MCF 10A (cell line): Measurements from ENCODE around the gene POLR1D. TPM values are rescaled to one million over a fixed set of nuclear protein-coding genes. Genes with fewer than 3 reads are reported as not detected.
A peak's percentile ranks its signal among the peaks of the same experiment; 100 is the strongest.

ENCODE experiments used
- BruUV-seq: library from RNA; stranded (reverse); fragments of 400-500 nt; replicated peaks from 2 replicates; lab custom pipeline; 2021; lab: Mats Ljungman, UMichigan
- CTCF ChIA-PET: fragments of 300-600 bp; sonication (Branson Sonifier 250); formaldehyde crosslinking; extraction: SDS; loops from one replicate; lab custom pipeline; 2021; ENCODE audit warnings: antibody characterized with exemption, inconsistent platforms; lab: Yijun Ruan, JAX
- POLR2A ChIA-PET: fragments of 300-600, 350-650 bp; sonication (Branson Sonifier 250); formaldehyde crosslinking; extraction: SDS; loops from one replicate; lab custom pipeline; 2020; ENCODE audit warnings: antibody characterized with exemption, inconsistent platforms; lab: Yijun Ruan, JAX
- DNase-seq: peaks from one replicate; pipeline ENCODE4 v3.0.0-alpha.2; 2018; ENCODE audit not compliant: unreplicated experiment
- H3K27ac Mint-ChIP-seq: one replicate; pipeline ENCODE4 v1.8.0; 2022; ENCODE audit warnings: mild to moderate bottlenecking, low read depth, mixed read lengths; ENCODE audit not compliant: unreplicated experiment
- H3K27me3 Mint-ChIP-seq: one replicate; pipeline ENCODE4 v1.8.0; 2022; ENCODE audit warnings: mixed read lengths; ENCODE audit not compliant: insufficient read depth, unreplicated experiment
- H3K36me3 Mint-ChIP-seq: one replicate; pipeline ENCODE4 v1.8.0; 2022; ENCODE audit warnings: mild to moderate bottlenecking, moderate library complexity, mixed read lengths; ENCODE audit not compliant: insufficient read depth, unreplicated experiment
- H3K4me1 Mint-ChIP-seq: one replicate; pipeline ENCODE4 v1.8.0; 2022; ENCODE audit warnings: mixed read lengths; ENCODE audit not compliant: insufficient read depth, unreplicated experiment
- H3K4me3 Mint-ChIP-seq: one replicate; pipeline ENCODE4 v1.8.0; 2022; ENCODE audit warnings: mild to moderate bottlenecking, moderate library complexity, mixed read lengths; ENCODE audit not compliant: unreplicated experiment
- H3K9me3 Mint-ChIP-seq: one replicate; pipeline ENCODE4 v1.8.0; 2022; ENCODE audit warnings: mixed read lengths; ENCODE audit not compliant: unreplicated experiment
- CTCF ChIP-seq: fragments of 200-600 bp; IDR thresholded peaks from one replicate; pipeline ENCODE4 v1.8.0; 2022; ENCODE audit warnings: antibody characterized with exemption, mild to moderate bottlenecking; ENCODE audit not compliant: unreplicated experiment
- intact Hi-C: fragments of 100-400 bp; cut with micrococcal nuclease; formaldehyde crosslinking; loops from 2 replicates; pipeline ENCODE4 v1.14.1; 2022
- total RNA-seq: library from RNA; stranded (reverse); gene quantifications from 2 replicates; pipeline ENCODE4 v1.2.3, GENCODE V29; 2022

Gene POLR1D
- total RNA-seq, 1 experiment from 2014 or later: 146 TPM

- CTCF ChIA-PET: interaction anchor here (0.5 to 1.5 kb wide), 9 partner anchors 12 to 1100 kb away, joined by 3 to 6 read pairs (median 3); no protein-coding TSS in a partner anchor
- TSS peak; percentile 47 for BruUV-seq
- H3K27ac Mint-ChIP-seq: peak overlapping the region; percentile 0
- no peaks in the 10 kb centered on the region for H3K9me3 Mint-ChIP-seq
- no peaks in the 10 kb centered on the region for H3K27me3 Mint-ChIP-seq
- H3K4me3 Mint-ChIP-seq: peak overlapping the region; percentile 93
- peak; percentile 4 for TF ChIP-seq CTCF
- POLR2A ChIA-PET: interaction anchor here (0.6 to 8.6 kb wide), 43 partner anchors 7 to 673 kb away, joined by 3 to 226 read pairs (median 9); partner anchors contain the start of genes GTF3A and MTIF3
- H3K4me1 Mint-ChIP-seq: peaks cover 38% of the 10 kb centered on the region
- peak; percentile 23 for DNase-seq
- peaks cover 26% of the 10 kb centered on the region for H3K36me3 Mint-ChIP-seq
- intact Hi-C loops: loop anchor here (1.0 to 2.0 kb wide), 5 partner anchors 42 to 207 kb away; partner anchors contain the start of gene MTIF3
Measured at GRCh38 chr13:27619728-27620376, 1.8 kb upstream of the POLR1D start.

GRCh38 chr13:27620377-27621115 lies 1.1 kb upstream of the POLR1D start, which contains the start of gene LNX2:
Gene LNX2 (minus strand): TSS chr13:27620529. CDS start chr13:27581703, 38,826 bp downstream.
- intact Hi-C loops: loop anchor here (1.0 to 2.0 kb wide), 5 partner anchors 42 to 206 kb away; partner anchors contain the start of gene MTIF3
- peak within 1 kb of the TSS; percentile 93 for H3K4me3 Mint-ChIP-seq
- POLR2A ChIA-PET: interaction anchor here (0.6 to 8.6 kb wide), 48 partner anchors 7 to 1038 kb away, joined by 3 to 226 read pairs (median 8); partner anchors contain the start of genes GTF3A, MTIF3 and POMP

GRCh38 chr13:27621116-27621365 lies 651 bp upstream of the POLR1D start:
- peak overlapping the region; percentile 74 for H3K27ac Mint-ChIP-seq
- ChIA-PET CTCF (interaction anchor here (0.6 to 2.5 kb wide), 7 partner anchors 9 to 246 kb away, joined by 3 to 12 read pairs (median 3); no protein-coding TSS in a partner anchor), POLR2A (interaction anchor here (0.6 to 8.6 kb wide), 45 partner anchors 8 to 1038 kb away, joined by 3 to 226 read pairs (median 8); partner anchors contain the start of genes CDX2, GTF3A, MTIF3 and POMP)
- no peak for DNase-seq
- peak overlapping the region; percentile 93 for H3K4me3 Mint-ChIP-seq
- TF ChIP-seq CTCF: no peak
- H3K36me3 Mint-ChIP-seq: peaks cover 34% of the 10 kb centered on the region
- H3K27me3 Mint-ChIP-seq: no peaks in the 10 kb centered on the region
- intact Hi-C loops: loop anchor here (2.0 kb wide), 4 partner anchors 64 to 206 kb away; partner anchors contain the start of gene MTIF3
- H3K9me3 Mint-ChIP-seq: no peaks in the 10 kb centered on the region
- no TSS peak for BruUV-seq
- H3K4me1 Mint-ChIP-seq: peaks cover 50% of the 10 kb centered on the region

More at GRCh38 chr13:27620377-27621115, 1.1 kb upstream of the POLR1D start, which contains the start of gene LNX2:
- H3K27me3 Mint-ChIP-seq: no peaks in the 10 kb centered on the region
- no peaks in the 10 kb centered on the region for H3K9me3 Mint-ChIP-seq
- no peak for TF ChIP-seq CTCF
- BruUV-seq: no TSS peak
- peaks cover 33% of the 10 kb centered on the region for H3K36me3 Mint-ChIP-seq
- DNase-seq: peak; percentile 97
- peaks cover 45% of the 10 kb centered on the region for H3K4me1 Mint-ChIP-seq
- CTCF ChIA-PET: interaction anchor here (0.6 to 1.5 kb wide), 11 partner anchors 9 to 245 kb away, joined by 3 to 5 read pairs (median 3); no protein-coding TSS in a partner anchor
- peak within 1 kb of the TSS; percentile 74 for H3K27ac Mint-ChIP-seq
